Activated CD4-positive, alpha-beta T cell treated with anti-CD3 and anti-CD28 coated beads, Interleukin-2, amount 10 ng/mL, durations not matched to agents 7 days and 5 days (primary cell): ENCODE measurements around the gene DIRAS1. TPM values are rescaled to one million over a fixed set of nuclear protein-coding genes. Genes with fewer than 3 reads are reported as not detected.
A peak's percentile ranks its signal among the peaks of the same experiment; 100 is the strongest.

Source experiments
- CTCF ChIA-PET: fragments of 350-600 bp; sonication (Branson Sonifier 250); formaldehyde crosslinking; loops from one replicate; lab custom pipeline; 2021; ENCODE audit warnings: antibody characterized with exemption; lab: Charles Lee
- POLR2A ChIA-PET: fragments of 350-600 bp; sonication (Branson Sonifier 250); formaldehyde crosslinking; loops from one replicate; lab custom pipeline; 2021; ENCODE audit warnings: antibody characterized with exemption; lab: Charles Lee
- DNase-seq: peaks from one replicate; pipeline ENCODE4 v3.0.0-alpha.2; 2020
- H3K27ac Mint-ChIP-seq: one replicate; pipeline ENCODE4 v1.8.0; 2021; ENCODE audit warnings: mild to moderate bottlenecking, moderate library complexity, mixed read lengths
- H3K27me3 Mint-ChIP-seq: one replicate; pipeline ENCODE4 v1.8.0; 2021; ENCODE audit warnings: mixed read lengths
- H3K36me3 Mint-ChIP-seq: one replicate; pipeline ENCODE4 v1.8.0; 2021; ENCODE audit warnings: low read depth, mixed read lengths
- H3K4me1 Mint-ChIP-seq: one replicate; pipeline ENCODE4 v1.8.0; 2021; ENCODE audit warnings: mixed read lengths
- H3K4me3 Mint-ChIP-seq: one replicate; pipeline ENCODE4 v1.8.0; 2021; ENCODE audit warnings: mild to moderate bottlenecking, moderate library complexity, mixed read lengths
- H3K9me3 Mint-ChIP-seq: one replicate; pipeline ENCODE4 v1.8.0; 2021; ENCODE audit warnings: mixed read lengths
- total RNA-seq, 2 experiments: library from RNA; stranded (reverse); gene quantifications; one replicate each; pipeline ENCODE4 v1.2.3, GENCODE V29; 2021

Gene DIRAS1
- total RNA-seq, 2 experiments from 2014 or later = not detected

- CTCF ChIA-PET = interaction anchor here (1.1 kb wide), 1 partner anchor 99 kb away, joined by 4 read pairs; no protein-coding TSS in a partner anchor
- peaks cover 5% of the 10 kb centered on the region for H3K27me3 Mint-ChIP-seq
- no peaks in the 10 kb centered on the region for H3K36me3 Mint-ChIP-seq
- POLR2A ChIA-PET = no interaction called here
- H3K9me3 Mint-ChIP-seq = no peaks in the 10 kb centered on the region
- no peak for DNase-seq
- no peak overlapping the region for H3K4me3 Mint-ChIP-seq
- H3K27ac Mint-ChIP-seq = no peak overlapping the region
- no peaks in the 10 kb centered on the region for H3K4me1 Mint-ChIP-seq
Observed at GRCh38 chr19:2747349-2747748, 26.2 kb upstream of the DIRAS1 start.

- DNase-seq = no peak
- CTCF ChIA-PET = no interaction called here
- H3K27me3 Mint-ChIP-seq = peaks cover 5% of the 10 kb centered on the region
Observed at GRCh38 chr19:2744113-2744512, 22.9 kb upstream of the DIRAS1 start.

GRCh38 chr19:2743099-2743498, 21.9 kb upstream of the DIRAS1 start:
- Mint-ChIP-seq H3K36me3 (peaks cover 2% of the 10 kb centered on the region), H3K9me3 (no peaks in the 10 kb centered on the region), H3K27ac (no peak overlapping the region), H3K4me1 (peaks cover 16% of the 10 kb centered on the region), H3K4me3 (no peak overlapping the region), H3K27me3 (peaks cover 5% of the 10 kb centered on the region)
- ChIA-PET POLR2A (no interaction called here), CTCF (interaction anchor here (0.6 kb wide), 1 partner anchor 943 kb away, joined by 3 read pairs; no protein-coding TSS in a partner anchor)
- DNase-seq = no peak

More at GRCh38 chr19:2744113-2744512, 22.9 kb upstream of the DIRAS1 start:
- H3K36me3 Mint-ChIP-seq = no peaks in the 10 kb centered on the region
- H3K4me3 Mint-ChIP-seq = no peak overlapping the region
- no peak overlapping the region for H3K27ac Mint-ChIP-seq
- H3K4me1 Mint-ChIP-seq = peaks cover 9% of the 10 kb centered on the region
- H3K9me3 Mint-ChIP-seq = no peaks in the 10 kb centered on the region
- POLR2A ChIA-PET = no interaction called here

- POLR2A ChIA-PET = no interaction called here
- Mint-ChIP-seq H3K4me3 (peak overlapping the region; percentile 89), H3K27ac (no peak overlapping the region), H3K9me3 (no peaks in the 10 kb centered on the region), H3K36me3 (peaks cover 21% of the 10 kb centered on the region), H3K4me1 (peaks cover 16% of the 10 kb centered on the region), H3K27me3 (peaks cover 5% of the 10 kb centered on the region)
- DNase-seq = no peak
- CTCF ChIA-PET = no interaction called here
Observed at GRCh38 chr19:2740314-2740656, 19.1 kb upstream of the DIRAS1 start.

- H3K27me3 Mint-ChIP-seq = peaks cover 5% of the 10 kb centered on the region
- peaks cover 16% of the 10 kb centered on the region for H3K4me1 Mint-ChIP-seq
- H3K36me3 Mint-ChIP-seq = peaks cover 23% of the 10 kb centered on the region
- CTCF ChIA-PET = interaction anchor here (0.6 to 1.9 kb wide), 3 partner anchors 9 to 91 kb away, joined by 3 to 6 read pairs (median 4); no protein-coding TSS in a partner anchor
- DNase-seq = peak; percentile 100
- peak within 1 kb of the TSS; percentile 89 for H3K4me3 Mint-ChIP-seq
- POLR2A ChIA-PET = no interaction called here
- no peaks in the 10 kb centered on the region for H3K9me3 Mint-ChIP-seq
- peak within 1 kb of the TSS; percentile 86 for H3K27ac Mint-ChIP-seq
Observed at GRCh38 chr19:2739602-2740313, 18.6 kb upstream of the DIRAS1 start, which contains the start of gene SLC39A3. TSS of gene SLC39A3 (minus strand) at chr19:2740017. CDS start at chr19:2737257, 2,760 bp downstream.

GRCh38 chr19:2736550-2737190, 15.5 kb upstream of the DIRAS1 start:
- Mint-ChIP-seq H3K36me3 (peaks cover 25% of the 10 kb centered on the region), H3K27me3 (no peaks in the 10 kb centered on the region), H3K4me3 (no peak overlapping the region), H3K27ac (no peak overlapping the region), H3K4me1 (peaks cover 16% of the 10 kb centered on the region), H3K9me3 (no peaks in the 10 kb centered on the region)
- ChIA-PET POLR2A (no interaction called here), CTCF (interaction anchor here (0.6 kb wide), 1 partner anchor 75 kb away, joined by 3 read pairs; no protein-coding TSS in a partner anchor)
- no peak for DNase-seq

GRCh38 chr19:2735374-2735773, 14.2 kb upstream of the DIRAS1 start:
- no peaks in the 10 kb centered on the region for H3K9me3 Mint-ChIP-seq
- no peaks in the 10 kb centered on the region for H3K27me3 Mint-ChIP-seq
- CTCF ChIA-PET = no interaction called here
- peaks cover 15% of the 10 kb centered on the region for H3K4me1 Mint-ChIP-seq
- peaks cover 25% of the 10 kb centered on the region for H3K36me3 Mint-ChIP-seq
- no peak overlapping the region for H3K4me3 Mint-ChIP-seq
- POLR2A ChIA-PET = no interaction called here
- DNase-seq = no peak
- H3K27ac Mint-ChIP-seq = no peak overlapping the region

- H3K27me3 Mint-ChIP-seq = no peaks in the 10 kb centered on the region
- H3K27ac Mint-ChIP-seq = no peak overlapping the region
- no peaks in the 10 kb centered on the region for H3K9me3 Mint-ChIP-seq
- DNase-seq = no peak
- peaks cover 10% of the 10 kb centered on the region for H3K4me1 Mint-ChIP-seq
- ChIA-PET POLR2A (no interaction called here), CTCF (no interaction called here)
- peaks cover 25% of the 10 kb centered on the region for H3K36me3 Mint-ChIP-seq
- H3K4me3 Mint-ChIP-seq = no peak overlapping the region
Observed at GRCh38 chr19:2734589-2735288, 13.6 kb upstream of the DIRAS1 start.

GRCh38 chr19:2733930-2734588, 12.9 kb upstream of the DIRAS1 start:
- peaks cover 25% of the 10 kb centered on the region for H3K36me3 Mint-ChIP-seq
- no peak for DNase-seq
- peaks cover 7% of the 10 kb centered on the region for H3K4me1 Mint-ChIP-seq
- H3K9me3 Mint-ChIP-seq = no peaks in the 10 kb centered on the region
- no peaks in the 10 kb centered on the region for H3K27me3 Mint-ChIP-seq
- CTCF ChIA-PET = interaction anchor here (0.6 kb wide), 1 partner anchor 47 kb away, joined by 3 read pairs; no protein-coding TSS in a partner anchor
- H3K27ac Mint-ChIP-seq = no peak overlapping the region
- POLR2A ChIA-PET = no interaction called here
- no peak overlapping the region for H3K4me3 Mint-ChIP-seq

- DNase-seq = no peak
- ChIA-PET CTCF (no interaction called here), POLR2A (no interaction called here)
- peaks cover 23% of the 10 kb centered on the region for H3K36me3 Mint-ChIP-seq
- no peaks in the 10 kb centered on the region for H3K27me3 Mint-ChIP-seq
- H3K27ac Mint-ChIP-seq = no peak overlapping the region
- no peak overlapping the region for H3K4me3 Mint-ChIP-seq
- H3K4me1 Mint-ChIP-seq = no peaks in the 10 kb centered on the region
- H3K9me3 Mint-ChIP-seq = no peaks in the 10 kb centered on the region
Observed at GRCh38 chr19:2732883-2733282, 11.7 kb upstream of the DIRAS1 start.

- H3K4me1 Mint-ChIP-seq = no peaks in the 10 kb centered on the region
- no peaks in the 10 kb centered on the region for H3K27me3 Mint-ChIP-seq
- DNase-seq = no peak
- ChIA-PET CTCF (no interaction called here), POLR2A (no interaction called here)
- H3K27ac Mint-ChIP-seq = no peak overlapping the region
- no peaks in the 10 kb centered on the region for H3K9me3 Mint-ChIP-seq
- peaks cover 21% of the 10 kb centered on the region for H3K36me3 Mint-ChIP-seq
- H3K4me3 Mint-ChIP-seq = no peak overlapping the region
Observed at GRCh38 chr19:2732157-2732725, 11.1 kb upstream of the DIRAS1 start.

- ChIA-PET POLR2A (no interaction called here), CTCF (no interaction called here)
- no peak for DNase-seq
- H3K4me3 Mint-ChIP-seq = no peak overlapping the region
- H3K4me1 Mint-ChIP-seq = no peaks in the 10 kb centered on the region
- H3K9me3 Mint-ChIP-seq = no peaks in the 10 kb centered on the region
- H3K36me3 Mint-ChIP-seq = peaks cover 13% of the 10 kb centered on the region
- no peak overlapping the region for H3K27ac Mint-ChIP-seq
- peaks cover 2% of the 10 kb centered on the region for H3K27me3 Mint-ChIP-seq
Observed at GRCh38 chr19:2731181-2731995, 10.2 kb upstream of the DIRAS1 start.
